Urothelium cell line (cell line): ENCODE measurements around the gene AGPAT3.

Experiments
- DNase-seq: peaks from one replicate; pipeline ENCODE4 v3.0.0; 2011; ENCODE audit warnings: low spot score, mixed read lengths
- FAIRE-seq: peaks from 2 replicates; lab custom pipeline; 2011; peaks lifted over from hg19 to GRCh38; lab: Jason Lieb, UNC

Gene AGPAT3

GRCh38 chr21:43934116-43934515 is 69.1 kb downstream of the AGPAT3 start:
- DNase-seq (no peak), FAIRE-seq (no peak)

- FAIRE-seq: peak; percentile 58
Observed at GRCh38 chr21:43934716-43935705, 70.0 kb downstream of the AGPAT3 start.

GRCh38 chr21:43935711-43936110 is 70.7 kb downstream of the AGPAT3 start:
- DNase-seq: no peak
- no peak for FAIRE-seq

More at GRCh38 chr21:43934716-43935705, 70.0 kb downstream of the AGPAT3 start:
- DNase-seq: no peak

GRCh38 chr21:43936247-43936967 is 71.4 kb downstream of the AGPAT3 start:
- no peak for DNase-seq
- FAIRE-seq: no peak

DNA sequence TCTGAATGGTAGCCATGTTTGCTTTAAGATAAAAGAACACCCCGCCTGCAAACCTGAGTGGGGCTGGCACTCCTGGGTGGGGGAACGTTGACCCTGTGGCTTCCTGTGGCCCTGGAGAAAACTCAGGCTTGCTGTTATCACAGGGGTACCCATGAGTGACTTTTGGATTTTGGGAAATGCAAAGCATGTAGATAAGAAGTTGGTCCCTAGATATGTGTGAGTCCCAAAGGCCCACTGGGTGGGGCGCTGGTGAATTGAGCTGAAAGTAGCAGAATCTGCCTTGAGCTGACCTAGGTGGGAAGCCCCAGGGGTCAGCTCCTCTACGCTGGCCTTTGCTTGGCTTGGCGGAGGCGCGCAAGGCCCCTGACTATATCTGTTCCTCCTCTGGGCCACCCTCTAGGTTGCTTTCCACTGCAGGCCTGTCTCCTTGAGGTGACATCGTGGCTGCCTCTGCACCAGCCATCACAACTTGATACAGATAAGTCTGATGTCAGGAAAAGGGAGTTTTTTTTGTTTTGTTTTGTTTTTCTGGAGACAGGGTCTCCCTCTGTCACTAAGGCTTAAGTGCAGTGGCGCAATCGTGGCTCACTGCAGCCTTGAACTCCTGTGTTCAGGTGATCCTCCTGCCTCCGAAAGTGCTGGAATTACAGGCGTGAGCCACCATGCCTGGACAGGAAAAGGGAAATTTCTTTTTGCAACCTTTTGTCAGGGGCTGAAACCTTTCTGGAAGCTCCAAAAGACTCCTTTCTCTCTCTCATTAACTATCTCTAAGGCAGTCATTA is 72.2 kb downstream of the AGPAT3 start:
- DNase-seq (no peak), FAIRE-seq (no peak)

- FAIRE-seq: no peak
- no peak for DNase-seq
Observed at GRCh38 chr21:43937891-43938309, 72.9 kb downstream of the AGPAT3 start.

- DNase-seq (peak; percentile 90), FAIRE-seq (no peak)
Observed at GRCh38 chr21:43938751-43939442, 73.9 kb downstream of the AGPAT3 start.

DNA sequence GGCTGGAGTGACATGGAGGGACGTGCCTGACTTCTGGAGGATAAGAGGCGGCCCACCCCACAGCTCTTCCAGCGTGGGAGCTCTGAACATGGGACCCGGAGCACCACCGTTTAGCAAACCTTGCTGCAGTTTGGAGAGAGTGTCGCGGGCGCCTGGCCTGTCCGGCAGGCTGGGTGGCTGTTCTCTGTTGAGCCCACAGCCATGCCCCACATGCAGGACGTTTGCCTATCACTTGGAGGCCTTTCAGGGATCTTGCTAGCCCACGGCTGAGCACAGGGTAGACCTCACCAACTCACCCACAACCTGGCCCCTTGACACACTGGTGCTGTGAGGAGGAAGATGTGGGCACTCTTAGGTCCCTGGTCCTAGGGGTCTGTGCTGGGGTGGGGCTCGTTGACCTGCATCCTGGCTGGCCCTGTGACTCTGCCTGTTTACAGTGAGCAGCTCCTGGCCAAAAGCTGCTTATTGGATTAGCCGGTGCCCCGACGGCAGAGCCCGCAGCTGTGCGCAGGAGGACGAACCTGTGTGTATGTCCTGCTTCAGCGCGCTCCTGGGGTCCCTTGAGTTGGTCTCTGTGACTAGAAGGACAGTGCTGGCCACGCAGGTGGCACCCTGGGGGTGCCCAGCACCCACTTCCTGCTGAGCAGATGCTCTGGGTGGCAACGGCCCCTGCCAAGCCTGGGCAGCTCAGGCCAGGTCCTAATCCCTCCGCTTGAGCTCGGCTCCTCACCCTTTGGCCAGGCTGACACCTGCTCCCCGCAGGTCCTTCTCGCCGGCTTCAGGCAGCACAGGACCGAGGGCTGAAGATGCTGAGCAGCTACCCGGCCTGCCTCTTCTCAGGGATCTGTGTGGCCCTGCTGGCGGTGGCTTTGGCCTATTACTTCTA is 74.7 kb downstream of the AGPAT3 start:
- DNase-seq (no peak), FAIRE-seq (no peak)

- FAIRE-seq: no peak
Observed at GRCh38 chr21:43940329-43941050, 75.5 kb downstream of the AGPAT3 start.

DNA sequence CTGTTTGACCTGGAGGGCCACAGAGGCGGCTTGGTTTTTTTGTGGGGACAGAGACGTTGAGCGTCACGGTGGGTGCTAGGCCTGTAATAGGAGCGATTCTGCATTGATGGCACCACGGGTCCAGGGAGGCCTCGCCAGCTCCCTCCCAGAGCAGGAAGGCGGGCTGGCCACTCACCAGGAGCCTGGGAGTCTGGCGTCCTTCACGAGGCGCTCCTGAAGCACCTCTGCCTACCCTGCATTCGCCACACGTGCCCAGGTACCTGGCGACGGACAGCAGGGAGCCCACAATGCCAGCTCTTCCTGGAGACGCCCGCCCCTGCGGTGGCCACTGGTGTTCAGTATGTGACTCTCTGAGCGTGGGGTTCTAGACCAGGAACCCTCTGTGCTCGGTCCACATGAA is 77.2 kb downstream of the AGPAT3 start:
- no peak for DNase-seq
- FAIRE-seq: no peak

More at GRCh38 chr21:43940329-43941050, 75.5 kb downstream of the AGPAT3 start:
- no peak for DNase-seq

- FAIRE-seq: no peak
- DNase-seq: no peak
Observed at GRCh38 chr21:43942621-43943020, 77.6 kb downstream of the AGPAT3 start.

DNA sequence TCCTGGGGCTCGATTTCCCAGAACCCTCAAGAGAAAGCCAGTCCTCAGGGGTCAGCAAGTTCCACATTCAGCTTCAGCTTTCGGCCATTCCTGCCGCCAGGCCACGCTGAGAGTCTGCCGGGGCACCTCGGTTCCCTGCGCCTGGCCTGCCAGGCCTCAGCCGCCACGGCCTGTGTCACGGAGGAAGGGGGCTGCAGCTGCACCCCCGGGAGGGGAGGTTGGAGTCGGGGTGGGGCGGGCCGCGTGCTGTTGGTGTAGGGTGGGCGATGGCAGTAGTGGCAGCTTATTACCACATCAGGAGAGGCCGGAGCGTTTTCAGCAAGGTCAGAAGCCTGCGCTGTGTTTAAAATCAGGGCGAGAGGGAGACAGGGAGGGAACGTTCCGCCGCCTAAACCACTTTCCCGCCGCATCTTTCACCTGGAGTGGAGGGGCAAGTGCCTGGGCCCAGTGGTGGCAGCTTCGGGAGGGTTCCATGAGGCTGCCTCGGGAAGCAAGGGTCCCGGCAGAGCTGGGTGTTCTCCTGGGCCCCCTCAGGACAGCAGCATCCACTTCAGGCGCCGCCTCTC is 78.6 kb downstream of the AGPAT3 start:
- FAIRE-seq: no peak

DNA sequence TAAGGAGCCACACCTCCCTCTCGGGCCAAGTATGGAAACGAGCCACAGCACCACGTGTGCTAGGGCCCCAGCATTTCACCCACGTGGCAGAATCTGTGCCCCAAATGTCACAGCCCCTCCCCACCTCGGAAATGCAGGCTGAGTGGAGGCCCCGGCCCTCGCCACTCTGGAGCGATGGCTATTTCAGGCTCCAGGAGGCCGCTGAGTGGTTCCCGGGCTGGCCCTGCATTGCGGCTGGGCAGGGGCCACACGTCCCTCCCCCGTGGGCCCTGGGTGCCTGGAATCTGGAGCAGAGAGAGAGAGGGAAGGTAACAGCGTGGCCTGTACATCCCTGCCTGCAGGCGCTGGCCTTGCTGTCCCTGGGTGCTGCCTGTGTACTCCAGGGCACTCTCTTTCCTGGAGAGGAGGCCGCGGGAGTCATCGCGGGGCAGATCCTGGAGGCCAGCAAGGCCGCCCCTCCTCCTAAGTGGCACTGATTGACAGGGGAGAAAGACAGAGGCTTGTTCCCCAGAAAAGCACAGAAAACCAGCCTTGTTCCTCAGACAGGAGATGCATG is 79.1 kb downstream of the AGPAT3 start:
- DNase-seq (no peak), FAIRE-seq (no peak)

More for the DNA sequence above, 78.6 kb downstream of the AGPAT3 start:
- no peak for DNase-seq

DNA sequence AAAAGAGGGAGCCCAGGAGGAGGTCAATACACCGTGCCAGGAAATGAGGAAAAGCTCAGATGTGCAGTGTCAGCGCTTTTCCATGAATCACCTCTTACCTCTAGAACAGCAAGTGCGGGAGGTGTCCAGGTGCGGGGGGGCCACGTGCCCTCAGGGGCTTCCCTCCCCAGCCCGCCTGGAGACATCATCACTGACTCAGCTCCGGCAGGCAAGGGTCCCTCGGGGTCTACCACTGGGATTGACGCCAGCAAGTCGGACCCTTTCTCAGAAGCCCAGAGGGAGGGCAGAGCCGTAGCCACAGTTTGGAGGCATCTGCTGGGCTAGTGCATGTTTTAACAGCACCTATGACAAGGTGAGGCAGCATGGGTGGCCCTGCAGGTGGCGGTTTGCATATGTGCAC is 79.7 kb downstream of the AGPAT3 start:
- FAIRE-seq: no peak
- DNase-seq: no peak

DNA sequence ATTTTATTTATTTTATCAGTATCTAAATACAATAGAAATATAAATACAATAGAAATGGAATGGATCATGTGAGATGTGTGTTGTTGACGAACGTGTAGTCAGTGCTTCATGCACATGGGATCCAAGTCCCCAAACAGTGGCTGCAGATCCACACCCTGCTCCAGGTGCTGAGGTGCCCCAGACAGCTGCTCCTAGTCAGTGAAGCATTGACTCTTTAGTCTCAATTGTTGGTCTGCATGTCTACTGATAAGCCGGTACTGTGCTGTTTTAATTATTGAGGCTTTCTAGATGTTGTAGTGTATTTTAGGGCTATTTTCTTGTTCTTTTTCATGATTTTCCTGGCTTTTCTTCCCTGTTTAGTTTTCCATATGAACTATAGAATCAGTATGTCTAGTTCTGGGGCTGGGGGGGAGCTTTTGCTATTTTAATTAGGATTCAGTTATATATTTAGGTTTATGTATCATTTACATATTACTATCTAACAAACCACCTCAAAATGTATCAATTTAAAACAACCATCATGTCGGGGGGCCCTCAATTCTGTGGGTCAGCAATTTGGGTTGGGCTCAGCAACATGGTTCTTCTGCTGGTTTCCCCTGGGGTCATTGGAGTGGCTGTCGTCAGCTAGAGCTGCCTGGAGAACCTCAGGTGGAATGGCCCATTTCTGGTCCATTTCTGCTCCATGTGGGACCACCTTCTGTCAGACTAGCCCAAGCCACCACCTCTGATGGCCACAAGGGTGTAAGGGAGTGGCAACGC is 83.9 kb downstream of the AGPAT3 start:
- no peak for DNase-seq
- FAIRE-seq: no peak

DNA sequence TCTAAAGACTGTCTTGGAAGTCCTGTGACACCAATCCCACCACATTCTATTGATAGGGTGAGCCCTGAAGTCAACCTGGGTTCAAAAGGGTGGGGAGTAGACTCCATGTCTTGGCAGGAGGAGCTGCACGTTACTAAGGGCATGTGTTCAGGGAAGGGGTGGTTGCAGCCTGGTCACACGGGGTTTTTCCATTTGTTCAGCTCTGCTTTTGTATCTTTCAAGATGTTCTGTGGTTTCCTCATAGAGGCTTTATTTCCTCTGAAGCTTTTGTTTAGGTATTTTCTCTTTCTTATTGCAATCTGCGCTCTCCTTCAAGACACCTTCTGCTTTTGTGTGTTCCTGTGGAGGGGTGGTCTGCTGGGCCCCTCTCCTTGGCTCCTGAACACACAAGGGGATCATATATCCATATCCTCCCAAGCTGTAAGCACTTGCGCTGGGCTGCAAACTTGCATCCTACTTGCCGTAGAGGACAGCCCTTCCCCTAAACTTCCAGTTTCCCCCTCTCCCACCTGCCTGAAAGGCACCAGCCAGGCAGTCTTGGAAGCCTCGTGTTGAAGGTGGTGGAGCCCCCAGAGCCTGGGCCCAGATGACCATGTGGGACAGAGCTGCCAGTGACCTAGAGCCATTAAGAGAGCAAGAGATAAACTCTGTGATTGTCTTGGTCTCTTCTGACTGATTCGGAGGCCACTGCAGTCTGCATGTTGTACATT is 84.6 kb downstream of the AGPAT3 start:
- DNase-seq (no peak), FAIRE-seq (no peak)

DNA sequence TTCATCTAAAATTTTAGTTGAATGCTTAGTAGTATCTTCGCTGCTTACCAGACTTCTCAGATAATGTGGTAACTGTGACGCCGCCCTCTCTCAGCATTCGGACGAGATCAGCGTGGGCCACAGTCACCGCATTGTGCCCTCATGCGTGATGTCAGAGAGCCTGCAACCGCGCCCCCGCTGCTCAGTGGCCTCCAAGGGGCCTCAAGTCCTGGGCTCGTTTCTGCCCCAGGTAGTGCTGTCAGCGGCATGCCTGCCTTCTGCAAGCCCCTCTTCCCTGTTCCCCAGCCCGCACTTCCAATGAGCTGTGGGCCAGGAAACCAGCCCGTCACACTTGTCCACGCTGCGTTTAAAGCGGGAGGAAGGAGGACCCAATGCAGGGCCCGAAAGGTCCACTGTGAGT is 85.5 kb downstream of the AGPAT3 start:
- no peak for DNase-seq
- no peak for FAIRE-seq
